WERI-Rb-1 (cell line): ENCODE measurements around the gene NEK11.

ENCODE experiments used
- DNase-seq: peaks from one replicate; pipeline ENCODE4 v3.0.0-alpha.2; 2020
- H3K27ac ChIP-seq: fragments of 250-450 bp; sonication (Bioruptor Pico); 2 replicates; pipeline ENCODE4 v1.5.1; 2020; ENCODE audit warnings: mild to moderate bottlenecking, moderate library complexity
- H3K27me3 ChIP-seq: fragments of 250-450 bp; sonication (Bioruptor Pico); 2 replicates; pipeline ENCODE4 v1.5.1; 2021; ENCODE audit warnings: mild to moderate bottlenecking, low read depth, moderate library complexity; ENCODE audit not compliant: insufficient read depth, severe bottlenecking
- H3K36me3 ChIP-seq: fragments of 250-450 bp; sonication (Bioruptor Pico); 2 replicates; pipeline ENCODE4 v1.5.1; 2020; ENCODE audit warnings: mild to moderate bottlenecking, moderate library complexity
- H3K4me3 ChIP-seq: 2 replicates; pipeline ENCODE4 v1.5.1; 2011; ENCODE audit warnings: low read depth, mild to moderate bottlenecking, control low read depth, low read length
- H3K9me3 ChIP-seq: fragments of 250-450 bp; sonication (Bioruptor Pico); 2 replicates; pipeline ENCODE4 v1.5.1; 2021; ENCODE audit warnings: mild to moderate bottlenecking, moderate library complexity; ENCODE audit not compliant: severe bottlenecking
- CTCF ChIP-seq: IDR thresholded peaks from 2 replicates; pipeline ENCODE4 v1.5.1; 2011; ENCODE audit warnings: low read depth, mild to moderate bottlenecking, control low read depth, inconsistent platforms, low read length

The NEK11 gene

GRCh38 chr3:131026321-131027151 lies at the start of gene NEK11, which contains the start of gene ASTE1:
Gene NEK11, plus strand, starts transcription at chr3:131026877. Its CDS starts 2,832 bp downstream, at chr3:131029709.
Gene ASTE1, minus strand, starts transcription at chr3:131026825. Its CDS starts 1,519 bp downstream, at chr3:131025306.
- TF ChIP-seq CTCF: no peak
- no peaks in the 10 kb centered on the region for H3K27me3 ChIP-seq
- DNase-seq: peak; percentile 93
- peak within 1 kb of the TSS; percentile 87 for H3K27ac ChIP-seq
- peaks cover 8% of the 10 kb centered on the region for H3K36me3 ChIP-seq
- H3K9me3 ChIP-seq: no peaks in the 10 kb centered on the region
- H3K4me3 ChIP-seq: peak within 1 kb of the TSS; percentile 81

GRCh38 chr3:130979117-130979516 lies 47.6 kb upstream of the NEK11 start:
- H3K4me3 ChIP-seq: no peak overlapping the region
- H3K27me3 ChIP-seq: no peaks in the 10 kb centered on the region
- H3K9me3 ChIP-seq: no peaks in the 10 kb centered on the region
- no peak overlapping the region for H3K27ac ChIP-seq
- no peak for DNase-seq
- H3K36me3 ChIP-seq: peaks cover 13% of the 10 kb centered on the region
- TF ChIP-seq CTCF: no peak

- H3K36me3 ChIP-seq: peaks cover 5% of the 10 kb centered on the region
- H3K27ac ChIP-seq: no peak overlapping the region
- no peak for DNase-seq
- no peaks in the 10 kb centered on the region for H3K9me3 ChIP-seq
- no peak for TF ChIP-seq CTCF
- no peak overlapping the region for H3K4me3 ChIP-seq
- no peaks in the 10 kb centered on the region for H3K27me3 ChIP-seq
Observed at GRCh38 chr3:130981469-130981868, 45.2 kb upstream of the NEK11 start.

- Histone ChIP-seq H3K36me3 (peaks cover 9% of the 10 kb centered on the region), H3K4me3 (no peak overlapping the region), H3K27ac (no peak overlapping the region), H3K9me3 (no peaks in the 10 kb centered on the region), H3K27me3 (no peaks in the 10 kb centered on the region)
- TF ChIP-seq CTCF: no peak
- no peak for DNase-seq
Observed at GRCh38 chr3:130990282-130990681, 36.4 kb upstream of the NEK11 start.

- Histone ChIP-seq H3K4me3 (no peak overlapping the region), H3K9me3 (no peaks in the 10 kb centered on the region), H3K36me3 (peaks cover 9% of the 10 kb centered on the region), H3K27me3 (no peaks in the 10 kb centered on the region), H3K27ac (no peak overlapping the region)
- DNase-seq: no peak
- no peak for TF ChIP-seq CTCF
Observed at GRCh38 chr3:130991126-130991525, 35.6 kb upstream of the NEK11 start.
